Ovary (tissue), 3 donors: ENCODE measurements around the gene PRRC2C.

Experiments used
- CTCF ChIP-seq, 3 donors: fragments of 450-650 bp in 2 of 3; fragments of 200-600 bp in 1 of 3; IDR thresholded peaks; one replicate each; pipeline versions ENCODE4 v1.5.1 to v1.8.0; 2016 to 2022; ENCODE audit warnings: antibody characterized with exemption in 3 of 3, mild to moderate bottlenecking in 1 of 3
- POLR2A ChIP-seq: fragments of 450-650 bp; IDR thresholded peaks from one replicate; pipeline ENCODE4 v1.6.1; 2017; ENCODE audit warnings: antibody characterized with exemption, mild to moderate bottlenecking, moderate library complexity
- donor health status: DM: no; HTN: no; CAD: no.

DNA sequence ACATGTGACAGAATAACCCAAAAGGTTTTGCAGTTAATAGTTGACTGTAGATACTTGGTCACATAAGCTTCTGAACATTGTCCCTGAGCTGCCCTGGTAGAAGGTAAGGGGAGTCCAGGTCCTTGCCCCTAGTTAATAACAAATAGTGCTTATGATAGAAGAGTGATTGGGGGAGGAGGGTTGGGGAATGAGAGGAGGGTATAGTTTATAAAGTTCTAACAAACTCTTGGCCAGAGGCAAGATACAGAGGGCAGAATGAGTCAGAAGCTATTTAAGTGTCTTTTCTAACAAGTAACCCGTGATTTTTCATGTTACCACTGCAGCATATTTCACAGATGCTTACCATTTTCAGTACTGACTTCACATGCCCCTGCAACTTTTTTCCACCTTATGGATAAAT, 110.0 kb downstream of the PRRC2C start:
- TF ChIP-seq POLR2A (no peak), CTCF (IDR thresholded peaks at IDR 0.05) (no peak)
